ENCODE data around the gene C2orf72. TPM values are rescaled to one million over a fixed set of nuclear protein-coding genes. Genes with fewer than 3 reads are reported as not detected.
A peak's percentile ranks its signal among the peaks of the same experiment; 100 is the strongest.

C2orf72 gene
- total RNA-seq, 1 experiment from 2014 or later: not detected

DNA sequence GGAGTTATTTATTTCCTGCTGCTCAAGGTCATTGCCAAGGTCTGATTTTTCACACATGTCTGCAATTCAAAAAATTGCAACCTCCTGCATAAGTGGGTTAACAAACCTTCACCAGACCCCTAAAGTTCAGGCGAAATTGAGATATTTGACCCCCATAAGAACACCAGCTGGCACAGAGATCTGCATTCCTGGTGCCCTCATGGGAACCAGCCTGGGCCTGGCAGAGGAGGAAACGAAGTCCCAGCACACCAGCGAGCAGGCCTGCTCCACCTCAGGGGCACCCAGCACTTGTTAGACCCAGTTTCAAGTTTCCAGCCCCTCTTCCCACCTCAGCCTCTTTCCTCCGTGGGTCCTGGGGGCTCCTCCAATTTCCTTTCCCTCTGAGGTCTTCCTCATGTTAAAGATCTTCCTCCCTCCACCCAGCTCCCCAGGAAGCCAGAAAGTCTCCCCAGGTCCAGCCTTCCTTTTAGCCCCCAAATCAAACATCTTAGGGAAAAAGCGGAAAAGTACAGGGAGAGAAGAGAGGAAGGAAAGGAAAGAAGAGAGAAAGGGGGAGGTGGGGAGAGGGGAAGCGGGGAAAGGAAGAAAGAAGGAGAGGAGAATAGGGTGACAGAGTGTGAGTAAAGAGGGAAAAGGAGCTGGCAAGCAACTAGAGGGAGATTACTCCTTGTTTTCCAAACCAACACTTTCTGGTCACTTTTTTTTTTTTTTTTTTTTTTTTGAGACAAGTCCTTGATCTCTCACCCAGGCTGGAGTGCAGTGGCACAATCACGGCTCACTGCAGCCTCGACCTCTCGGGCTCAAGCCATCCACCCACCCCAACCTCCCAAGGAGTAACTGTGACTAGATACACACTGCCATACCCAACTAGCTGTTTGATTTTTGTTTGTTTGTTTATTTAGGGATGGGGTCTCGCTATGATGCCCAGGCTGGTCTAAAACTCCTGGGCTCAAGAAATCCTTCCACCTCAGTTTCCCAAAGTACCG lies 3.9 kb upstream of the C2orf72 start:
- H3K4me1 ChIP-seq (ENCODE audit: low read length): peaks cover 12% of the 10 kb centered on the region
- H3K9me2 ChIP-seq (replicated peaks; ENCODE audit: insufficient read depth, low read length): no peaks in the 10 kb centered on the region
- no peaks in the 10 kb centered on the region for H3K36me3 ChIP-seq (ENCODE audit: insufficient read depth, low read length)
- no peak overlapping the region for H3K4me3 ChIP-seq (ENCODE audit: low read length)
- DNase-seq: no peak
- no peak overlapping the region for H3K27ac ChIP-seq (ENCODE audit: low read length)
- H3K27me3 ChIP-seq (ENCODE audit: low read length): no peaks in the 10 kb centered on the region
- H2AFZ ChIP-seq (ENCODE audit: low read length): no peak overlapping the region
- H3K79me2 ChIP-seq (ENCODE audit: low read length): no peaks in the 10 kb centered on the region
- H3K9me3 ChIP-seq (ENCODE audit: low read length): no peaks in the 10 kb centered on the region
- no peak overlapping the region for H3K9ac ChIP-seq (ENCODE audit: low read length)
- H3K4me2 ChIP-seq (ENCODE audit: low read depth, low read length, poor library complexity, severe bottlenecking): no peak overlapping the region
- no peaks in the 10 kb centered on the region for H4K20me1 ChIP-seq (ENCODE audit: insufficient read depth, low read depth, low read length)

DNA sequence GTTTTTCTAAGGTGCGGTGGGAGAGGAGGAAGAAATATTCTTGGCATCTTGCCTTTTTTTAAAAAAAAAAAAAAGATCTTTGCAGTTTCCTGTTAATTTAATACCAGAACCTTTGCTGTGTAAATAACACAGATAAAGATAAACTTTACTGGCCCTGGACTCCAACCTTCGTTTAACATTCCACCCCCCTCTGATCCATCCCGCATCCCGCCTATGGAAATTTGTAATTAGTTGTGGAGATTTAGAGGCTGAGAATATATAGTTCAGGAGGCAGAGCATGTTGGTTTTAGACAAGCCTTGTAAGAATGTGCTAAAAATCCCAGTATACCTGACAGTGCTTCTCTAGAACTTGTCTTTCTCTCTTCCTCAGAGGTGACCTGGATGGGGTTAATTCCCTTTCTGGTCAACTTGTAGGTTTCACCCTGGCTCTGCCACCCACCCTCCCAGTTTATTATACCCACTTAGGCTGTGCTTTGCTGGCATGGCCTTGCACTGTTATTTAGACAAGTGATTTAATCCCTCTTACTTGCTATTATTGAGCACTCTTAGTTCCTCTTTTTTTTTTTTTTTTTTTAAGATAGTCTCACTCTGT lies 2.9 kb upstream of the C2orf72 start:
- Histone ChIP-seq H3K9me3 (ENCODE audit: low read length) (no peaks in the 10 kb centered on the region), H2AFZ (ENCODE audit: low read length) (no peak overlapping the region), H3K4me2 (ENCODE audit: low read depth, low read length, poor library complexity, severe bottlenecking) (no peak overlapping the region), H3K36me3 (ENCODE audit: insufficient read depth, low read length) (no peaks in the 10 kb centered on the region), H3K9me2 (replicated peaks; ENCODE audit: insufficient read depth, low read length) (no peaks in the 10 kb centered on the region), H3K4me1 (ENCODE audit: low read length) (peaks cover 12% of the 10 kb centered on the region), H3K27me3 (ENCODE audit: low read length) (no peaks in the 10 kb centered on the region), H4K20me1 (ENCODE audit: insufficient read depth, low read depth, low read length) (no peaks in the 10 kb centered on the region), H3K27ac (ENCODE audit: low read length) (no peak overlapping the region), H3K79me2 (ENCODE audit: low read length) (no peaks in the 10 kb centered on the region), H3K4me3 (ENCODE audit: low read length) (no peak overlapping the region), H3K9ac (ENCODE audit: low read length) (no peak overlapping the region)
- peak; percentile 58 for DNase-seq

DNA sequence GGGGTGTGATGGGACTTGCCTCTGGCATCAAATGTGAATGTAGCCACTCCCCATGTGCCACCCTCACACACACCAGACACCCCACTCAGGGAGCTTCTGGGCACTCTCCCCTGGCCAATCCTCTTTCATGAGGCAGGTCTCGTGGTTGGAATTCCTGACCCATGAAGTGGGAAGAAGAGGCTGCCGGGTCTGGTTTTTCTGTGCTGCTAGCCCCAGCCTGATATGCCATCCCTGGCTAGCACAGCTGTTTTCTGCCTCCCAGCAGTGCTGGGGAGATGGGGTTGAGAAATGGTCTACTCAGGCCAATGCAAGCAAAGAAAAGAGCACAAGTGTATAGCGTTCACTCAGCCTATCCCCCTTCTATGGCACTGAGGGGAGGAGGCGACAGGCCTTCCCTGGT lies 1.2 kb upstream of the C2orf72 start:
- no peak overlapping the region for H3K4me3 ChIP-seq (ENCODE audit: low read length)
- no peak overlapping the region for H3K27ac ChIP-seq (ENCODE audit: low read length)
- H3K9me3 ChIP-seq (ENCODE audit: low read length): no peaks in the 10 kb centered on the region
- no peak for DNase-seq
- H3K79me2 ChIP-seq (ENCODE audit: low read length): no peaks in the 10 kb centered on the region
- H3K9me2 ChIP-seq (replicated peaks; ENCODE audit: insufficient read depth, low read length): no peaks in the 10 kb centered on the region
- H3K4me1 ChIP-seq (ENCODE audit: low read length): peaks cover 12% of the 10 kb centered on the region
- H3K36me3 ChIP-seq (ENCODE audit: insufficient read depth, low read length): no peaks in the 10 kb centered on the region
- no peak overlapping the region for H2AFZ ChIP-seq (ENCODE audit: low read length)
- H3K4me2 ChIP-seq (ENCODE audit: low read depth, low read length, poor library complexity, severe bottlenecking): no peak overlapping the region
- H3K27me3 ChIP-seq (ENCODE audit: low read length): no peaks in the 10 kb centered on the region
- H3K9ac ChIP-seq (ENCODE audit: low read length): no peak overlapping the region
- H4K20me1 ChIP-seq (ENCODE audit: insufficient read depth, low read depth, low read length): no peaks in the 10 kb centered on the region

DNA sequence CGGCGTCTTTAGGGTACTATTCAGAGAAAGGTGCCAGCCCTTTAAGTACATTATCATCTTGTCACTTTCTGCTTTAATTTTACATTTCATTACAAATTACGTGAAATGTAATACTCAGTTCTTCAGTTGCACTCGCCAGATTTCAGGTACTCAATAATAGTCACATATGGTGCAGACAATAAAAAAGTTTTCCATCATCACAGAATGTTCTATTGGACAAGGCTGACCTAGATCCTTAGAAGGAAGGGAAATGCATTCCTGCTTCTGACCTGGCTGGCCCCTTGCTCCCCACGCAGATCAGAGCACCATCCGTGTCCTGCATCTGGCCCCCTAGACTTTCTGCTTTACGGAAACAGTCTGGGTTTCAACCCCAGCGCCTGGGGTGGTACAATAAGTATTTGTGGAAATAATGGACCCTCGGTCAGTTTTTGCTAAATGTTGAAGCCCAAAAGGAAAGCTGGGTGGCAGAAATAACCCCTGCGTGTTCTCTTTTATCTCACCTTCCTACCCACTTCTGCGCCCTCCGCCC lies 681 bp upstream of the C2orf72 start:
- DNase-seq: no peak
- H3K4me2 ChIP-seq (ENCODE audit: low read depth, low read length, poor library complexity, severe bottlenecking): no peak overlapping the region
- no peaks in the 10 kb centered on the region for H3K27me3 ChIP-seq (ENCODE audit: low read length)
- H3K9ac ChIP-seq (ENCODE audit: low read length): no peak overlapping the region
- no peaks in the 10 kb centered on the region for H3K36me3 ChIP-seq (ENCODE audit: insufficient read depth, low read length)
- no peak overlapping the region for H2AFZ ChIP-seq (ENCODE audit: low read length)
- peaks cover 12% of the 10 kb centered on the region for H3K4me1 ChIP-seq (ENCODE audit: low read length)
- H3K79me2 ChIP-seq (ENCODE audit: low read length): no peaks in the 10 kb centered on the region
- H4K20me1 ChIP-seq (ENCODE audit: insufficient read depth, low read depth, low read length): no peaks in the 10 kb centered on the region
- H3K27ac ChIP-seq (ENCODE audit: low read length): no peak overlapping the region
- H3K4me3 ChIP-seq (ENCODE audit: low read length): no peak overlapping the region
- no peaks in the 10 kb centered on the region for H3K9me2 ChIP-seq (replicated peaks; ENCODE audit: insufficient read depth, low read length)
- no peaks in the 10 kb centered on the region for H3K9me3 ChIP-seq (ENCODE audit: low read length)

DNA sequence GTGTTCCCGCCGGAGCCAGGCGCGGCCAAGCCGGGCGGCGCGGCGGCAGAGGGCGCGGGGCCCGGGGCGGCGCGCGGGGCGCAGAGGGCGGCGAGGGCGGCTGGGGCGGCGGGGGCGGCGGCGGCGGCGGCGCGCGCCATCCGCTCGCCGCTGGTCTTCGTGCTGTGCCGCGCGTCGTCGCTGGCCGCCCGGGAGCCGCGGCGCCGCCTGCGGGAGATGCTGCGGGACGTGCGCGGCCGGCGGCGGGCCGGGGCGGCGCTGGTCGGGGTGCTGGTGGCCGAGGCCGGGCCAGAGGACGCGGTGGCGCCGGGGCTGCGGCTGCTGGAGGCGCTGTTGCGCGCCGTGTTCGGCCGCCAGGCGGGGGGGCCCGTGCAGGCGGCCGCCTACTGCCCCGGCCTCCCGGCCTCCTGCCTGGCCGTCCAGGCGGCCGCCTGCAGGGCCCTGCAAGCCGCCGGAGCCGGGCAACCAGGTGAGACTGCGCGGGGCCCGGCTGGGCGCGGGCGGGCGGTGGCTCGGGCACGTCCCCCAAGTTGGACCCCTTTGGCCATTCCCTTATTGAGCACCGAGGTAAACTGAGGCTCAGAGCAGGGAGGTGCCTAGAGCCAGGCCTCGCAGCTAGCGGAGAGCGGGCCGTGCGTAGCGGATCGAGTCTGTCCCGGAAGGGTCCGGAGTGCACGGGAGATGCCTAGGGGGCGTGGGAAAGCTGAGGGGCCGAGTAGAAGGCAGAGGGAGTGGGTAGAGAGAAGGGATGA lies 584 bp downstream of the C2orf72 start:
- DNase-seq: no peak
- no peak overlapping the region for H3K27ac ChIP-seq (ENCODE audit: low read length)
- no peak overlapping the region for H3K9ac ChIP-seq (ENCODE audit: low read length)
- no peak overlapping the region for H3K4me3 ChIP-seq (ENCODE audit: low read length)
- H3K4me2 ChIP-seq (ENCODE audit: low read depth, low read length, poor library complexity, severe bottlenecking): no peak overlapping the region
- peaks cover 12% of the 10 kb centered on the region for H3K4me1 ChIP-seq (ENCODE audit: low read length)
- H3K9me3 ChIP-seq (ENCODE audit: low read length): no peaks in the 10 kb centered on the region
- H3K27me3 ChIP-seq (ENCODE audit: low read length): no peaks in the 10 kb centered on the region
- no peaks in the 10 kb centered on the region for H4K20me1 ChIP-seq (ENCODE audit: insufficient read depth, low read depth, low read length)
- no peaks in the 10 kb centered on the region for H3K9me2 ChIP-seq (replicated peaks; ENCODE audit: insufficient read depth, low read length)
- H2AFZ ChIP-seq (ENCODE audit: low read length): no peak overlapping the region
- no peaks in the 10 kb centered on the region for H3K79me2 ChIP-seq (ENCODE audit: low read length)
- no peaks in the 10 kb centered on the region for H3K36me3 ChIP-seq (ENCODE audit: insufficient read depth, low read length)

DNA sequence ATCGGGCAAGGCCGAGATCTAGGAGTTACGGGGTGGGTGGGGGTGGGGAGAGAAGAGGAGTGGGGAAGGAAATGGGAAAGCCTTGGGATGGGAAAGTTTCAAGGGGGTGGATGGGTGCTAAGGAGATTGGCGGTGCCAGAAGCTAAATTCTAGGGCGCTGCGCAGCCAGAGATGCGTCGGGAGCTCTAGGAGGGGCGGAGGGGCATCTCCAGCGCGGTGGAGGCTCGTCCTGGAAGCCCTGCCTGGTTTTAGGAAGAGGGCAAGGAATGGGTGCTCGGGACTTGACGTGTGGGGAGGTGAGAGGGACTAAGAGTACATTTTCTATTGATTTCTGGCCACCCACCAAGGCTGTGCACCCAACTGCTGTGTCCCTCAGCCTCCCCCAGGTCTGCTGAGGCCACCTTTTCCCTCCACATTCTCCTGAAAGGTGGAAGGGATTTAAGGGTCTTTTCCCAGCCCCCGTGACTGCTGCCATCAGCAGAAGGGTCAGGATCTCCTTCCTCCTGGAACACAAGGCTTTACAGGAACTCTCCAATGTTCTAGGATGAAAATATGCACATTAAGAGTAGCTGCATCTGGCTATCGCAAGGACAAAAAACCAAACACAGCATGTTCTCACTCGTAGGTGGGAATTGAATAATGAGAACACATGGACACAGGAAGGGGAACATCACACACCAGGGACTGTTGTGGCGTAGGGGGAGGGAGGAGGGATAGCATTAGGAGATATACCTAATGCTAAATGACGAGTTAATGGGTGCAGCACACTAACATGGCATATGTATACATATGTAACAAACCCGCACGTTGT lies 1.4 kb downstream of the C2orf72 start:
- Histone ChIP-seq H3K36me3 (ENCODE audit: insufficient read depth, low read length) (no peaks in the 10 kb centered on the region), H3K4me1 (ENCODE audit: low read length) (peaks cover 12% of the 10 kb centered on the region), H2AFZ (ENCODE audit: low read length) (no peak overlapping the region), H3K9ac (ENCODE audit: low read length) (no peak overlapping the region), H3K4me3 (ENCODE audit: low read length) (no peak overlapping the region), H4K20me1 (ENCODE audit: insufficient read depth, low read depth, low read length) (no peaks in the 10 kb centered on the region), H3K27ac (ENCODE audit: low read length) (no peak overlapping the region), H3K79me2 (ENCODE audit: low read length) (no peaks in the 10 kb centered on the region), H3K9me2 (replicated peaks; ENCODE audit: insufficient read depth, low read length) (no peaks in the 10 kb centered on the region), H3K4me2 (ENCODE audit: low read depth, low read length, poor library complexity, severe bottlenecking) (no peak overlapping the region), H3K9me3 (ENCODE audit: low read length) (no peaks in the 10 kb centered on the region), H3K27me3 (ENCODE audit: low read length) (no peaks in the 10 kb centered on the region)
- no peak for DNase-seq

DNA sequence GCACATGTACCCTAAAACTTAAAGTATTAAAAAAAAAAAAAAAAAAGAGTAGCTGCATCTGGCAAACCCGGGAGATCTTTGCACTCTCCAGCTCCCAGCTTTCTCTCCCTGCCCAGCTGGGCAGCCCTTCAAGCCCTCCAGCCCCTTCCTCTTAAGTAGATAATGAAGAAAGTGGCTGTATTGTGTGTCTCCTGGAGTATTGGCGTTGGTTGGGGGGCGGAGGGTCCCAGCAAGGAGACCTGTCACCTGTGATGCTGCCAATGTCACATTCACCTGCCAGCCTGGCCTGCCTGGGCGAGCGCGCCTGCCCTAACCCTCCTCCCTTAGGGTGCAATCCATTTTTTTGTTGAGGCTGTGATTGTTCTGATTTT lies 2.0 kb downstream of the C2orf72 start:
- no peak overlapping the region for H3K4me2 ChIP-seq (ENCODE audit: low read depth, low read length, poor library complexity, severe bottlenecking)
- H3K79me2 ChIP-seq (ENCODE audit: low read length): no peaks in the 10 kb centered on the region

More for the DNA sequence above, 2.0 kb downstream of the C2orf72 start:
- Histone ChIP-seq H2AFZ (ENCODE audit: low read length) (no peak overlapping the region), H3K9me3 (ENCODE audit: low read length) (no peaks in the 10 kb centered on the region), H3K27me3 (ENCODE audit: low read length) (no peaks in the 10 kb centered on the region), H3K4me1 (ENCODE audit: low read length) (peaks cover 7% of the 10 kb centered on the region), H3K9me2 (replicated peaks; ENCODE audit: insufficient read depth, low read length) (no peaks in the 10 kb centered on the region), H3K36me3 (ENCODE audit: insufficient read depth, low read length) (no peaks in the 10 kb centered on the region), H3K4me3 (ENCODE audit: low read length) (no peak overlapping the region), H3K27ac (ENCODE audit: low read length) (no peak overlapping the region), H3K9ac (ENCODE audit: low read length) (no peak overlapping the region), H4K20me1 (ENCODE audit: insufficient read depth, low read depth, low read length) (no peaks in the 10 kb centered on the region)
- no peak for DNase-seq

All from Karpas-422 (cell line).